GM19324 (cell line): ENCODE measurements around the gene CDH23.

Source experiments
- ATAC-seq: cut with Tn5 transposase; IDR thresholded peaks from one replicate; pipeline ENCODE4 v1.9.1; 2021; ENCODE audit warnings: mild to moderate bottlenecking, moderate library complexity; ENCODE audit not compliant: unreplicated experiment, low FRiP score

Gene CDH23

GRCh38 chr10:71741671-71742070 lies 345.0 kb downstream of the CDH23 start:
- no peak for ATAC-seq

GRCh38 chr10:71742301-71743088 lies 345.8 kb downstream of the CDH23 start:
- no peak for ATAC-seq

DNA sequence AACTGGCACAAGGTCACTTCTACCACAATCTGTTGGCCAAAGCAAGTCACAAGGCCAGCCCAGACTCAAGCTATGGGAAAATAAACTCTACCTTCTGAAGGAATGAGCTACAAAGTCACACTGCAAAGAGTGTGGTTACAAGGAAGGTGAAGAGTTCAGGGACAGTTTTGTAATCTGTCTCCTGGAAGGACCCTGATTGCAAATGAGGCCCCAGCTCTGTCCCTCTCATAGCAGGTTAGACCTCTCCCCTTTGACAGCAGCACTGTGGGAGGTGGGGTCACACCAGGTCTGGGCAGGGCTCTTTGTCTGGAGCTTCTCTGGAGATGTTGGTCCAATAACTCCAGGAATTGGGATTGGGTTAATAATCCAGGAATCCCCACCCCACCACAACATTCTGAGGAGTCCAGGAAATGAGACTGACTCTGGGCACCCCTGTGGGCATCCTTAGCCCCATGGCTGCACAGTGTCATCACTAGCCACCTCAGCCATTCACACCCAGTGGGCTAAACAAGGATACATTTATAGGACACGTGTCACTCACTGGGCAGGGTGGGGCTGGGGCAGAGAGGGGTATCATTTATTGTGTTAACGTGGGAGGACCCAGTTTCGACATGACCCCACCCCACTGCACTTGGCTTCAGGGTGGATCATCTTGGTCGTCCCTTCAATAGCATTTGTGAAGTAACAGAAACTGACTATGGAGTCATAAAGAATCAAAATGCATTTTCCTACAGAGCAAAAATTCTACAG lies 346.5 kb downstream of the CDH23 start:
- ATAC-seq = no peak

GRCh38 chr10:71743866-71744265 lies 347.1 kb downstream of the CDH23 start:
- no peak for ATAC-seq

DNA sequence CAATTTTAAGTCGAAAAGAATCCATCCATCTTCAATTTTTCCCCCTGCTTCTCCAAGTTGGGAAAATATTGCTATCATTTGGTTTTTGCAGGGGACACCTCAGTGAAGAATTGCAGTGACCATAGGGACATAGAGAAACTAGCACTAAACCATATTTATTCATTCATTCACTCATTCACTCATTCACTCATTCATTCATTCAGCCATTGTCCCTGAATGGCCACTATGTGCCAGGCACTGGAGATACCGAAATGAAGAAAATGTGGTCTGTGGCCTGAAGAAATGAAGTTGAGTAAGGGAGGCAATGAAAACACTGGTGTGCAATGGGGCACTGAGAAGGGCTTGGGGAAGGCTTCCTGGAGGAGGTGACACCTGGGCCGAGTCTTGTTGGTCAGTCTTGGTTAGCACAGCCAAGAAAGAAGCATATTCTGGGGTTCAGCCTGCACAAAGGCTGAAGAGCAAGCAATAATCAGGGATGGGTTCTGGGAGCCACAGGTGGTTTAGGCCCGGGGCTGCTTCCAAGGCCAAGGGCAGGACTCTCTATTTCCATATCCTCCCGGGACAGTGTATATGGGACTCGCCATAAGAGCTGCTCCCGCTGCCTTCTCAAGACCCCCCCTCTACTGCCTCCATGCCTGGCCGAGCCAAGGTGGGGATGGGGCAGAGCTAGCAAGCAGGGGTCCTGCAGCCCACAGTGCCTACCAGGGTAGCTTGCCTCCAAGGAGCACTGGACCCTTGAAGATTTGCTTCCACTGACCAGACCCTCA lies 348.4 kb downstream of the CDH23 start:
- ATAC-seq = no peak

DNA sequence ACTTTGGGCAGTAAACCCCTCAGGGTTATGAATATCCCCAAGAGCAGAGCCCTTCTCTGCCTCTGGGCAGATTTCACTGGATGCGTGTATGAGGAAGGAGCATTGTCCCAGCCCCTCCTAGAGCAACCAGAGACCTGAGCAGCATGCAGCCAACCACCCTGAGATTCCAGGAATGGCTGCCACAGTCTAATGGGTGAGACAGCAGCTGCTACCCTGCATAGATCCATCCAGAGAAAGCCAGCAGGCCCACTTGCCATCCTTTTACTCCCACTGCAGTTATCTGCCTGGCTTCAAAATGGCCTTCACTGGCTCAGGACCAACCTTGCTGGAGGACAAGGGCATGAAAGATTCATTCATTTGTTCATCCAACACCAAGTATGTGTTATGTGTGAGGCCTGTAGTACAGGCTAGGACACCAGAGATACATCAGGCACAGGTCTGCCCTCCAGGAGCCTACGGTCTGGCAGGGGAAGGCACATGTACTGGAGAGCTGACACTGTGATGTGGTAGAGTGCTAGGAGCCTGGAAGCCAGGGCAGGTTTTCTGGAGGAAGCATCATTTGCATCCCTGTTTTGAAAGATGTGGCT lies 349.0 kb downstream of the CDH23 start:
- no peak for ATAC-seq

- no peak for ATAC-seq
Observed at GRCh38 chr10:71746344-71747037, 349.8 kb downstream of the CDH23 start.

DNA sequence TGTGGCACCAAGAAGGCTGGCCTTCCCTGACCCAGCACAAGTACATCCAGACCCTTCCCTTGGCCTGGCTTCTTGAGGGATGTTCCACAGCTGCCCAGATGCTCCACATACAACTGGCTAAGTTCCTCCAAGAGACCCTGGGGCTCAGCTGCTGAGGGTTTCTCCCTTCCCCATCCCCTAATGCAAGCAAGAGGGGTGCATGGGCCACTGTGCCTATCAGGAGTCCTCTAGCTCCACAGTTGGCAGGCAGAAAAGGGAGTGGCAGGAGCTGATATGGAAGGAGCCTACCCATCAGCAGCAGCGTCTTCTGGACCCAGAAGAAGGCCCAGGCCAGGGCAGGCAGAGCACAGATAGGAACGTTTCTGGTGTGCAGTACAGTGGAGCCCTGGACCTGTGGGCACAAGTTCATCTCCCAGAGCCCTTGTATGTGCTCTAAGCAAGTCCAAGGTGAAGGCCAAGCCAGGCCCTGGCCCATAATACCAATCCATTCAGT lies 350.4 kb downstream of the CDH23 start:
- no peak for ATAC-seq

GRCh38 chr10:71747551-71748523 lies 351.1 kb downstream of the CDH23 start:
- ATAC-seq = no peak

DNA sequence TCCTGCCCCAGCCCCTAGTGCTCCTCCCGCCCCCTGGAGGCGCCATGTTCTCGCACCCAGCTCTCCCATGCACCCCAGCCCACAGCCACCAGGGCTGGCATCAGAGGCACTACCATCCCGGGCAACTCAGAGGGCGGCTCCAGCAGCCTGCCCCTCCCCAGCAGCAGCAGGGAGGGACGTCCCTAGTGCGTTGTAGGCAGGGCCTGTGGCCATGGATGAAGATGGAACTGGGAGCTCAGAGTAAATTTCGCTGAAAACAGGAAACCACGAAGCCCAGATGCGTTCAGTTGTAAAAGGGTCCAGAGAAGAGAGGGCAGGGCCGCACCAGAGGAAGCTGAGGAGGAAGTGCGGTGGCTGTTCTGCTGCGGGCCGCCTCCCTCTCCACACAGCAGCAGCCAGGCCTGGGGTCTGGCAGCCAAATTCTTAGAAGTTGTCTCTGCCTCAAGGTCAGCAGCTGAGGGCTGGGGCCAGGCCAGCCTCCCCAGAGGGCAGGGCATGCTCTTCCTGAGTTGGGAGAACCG lies 352.0 kb downstream of the CDH23 start:
- ATAC-seq = no peak

GRCh38 chr10:71749396-71749795 lies 352.7 kb downstream of the CDH23 start:
- ATAC-seq = no peak

DNA sequence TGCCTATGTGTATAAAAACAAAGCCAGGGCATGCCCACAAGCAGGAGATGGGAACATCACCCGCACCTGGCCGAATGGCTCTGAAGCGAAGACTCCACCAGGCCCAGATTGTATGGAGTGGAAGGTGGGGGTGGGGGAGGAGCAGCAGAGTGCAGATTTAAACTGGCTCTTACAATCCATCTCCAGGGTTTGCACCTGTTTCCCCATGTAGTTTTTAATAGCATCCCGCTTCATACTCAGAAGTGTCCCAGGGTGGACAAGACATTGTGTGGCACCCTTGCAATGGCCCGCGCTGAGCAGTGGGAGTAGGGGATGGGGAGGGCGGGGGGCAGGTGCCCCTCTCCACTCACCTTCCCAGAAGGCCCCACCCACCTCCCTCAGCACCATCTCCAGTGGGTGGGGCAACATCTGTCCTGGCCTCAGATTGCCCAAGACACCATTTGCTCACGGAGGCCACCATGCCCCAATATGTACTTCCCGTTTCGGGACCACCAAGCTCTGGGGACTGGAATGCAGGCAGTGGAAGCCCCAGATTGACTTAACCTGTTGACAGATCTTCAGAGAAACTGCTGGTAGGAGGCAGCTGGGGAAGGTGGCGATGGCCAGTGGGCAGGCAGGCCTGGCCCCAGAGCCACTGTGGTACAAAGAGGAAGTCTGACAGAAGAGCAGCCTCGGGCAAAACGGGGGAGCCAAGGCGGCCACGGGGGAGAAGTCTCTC lies 353.6 kb downstream of the CDH23 start:
- ATAC-seq = no peak

- ATAC-seq = no peak
Observed at GRCh38 chr10:71750986-71751385, 354.3 kb downstream of the CDH23 start.

- ATAC-seq = no peak
Observed at GRCh38 chr10:71751515-71752224, 354.9 kb downstream of the CDH23 start.

DNA sequence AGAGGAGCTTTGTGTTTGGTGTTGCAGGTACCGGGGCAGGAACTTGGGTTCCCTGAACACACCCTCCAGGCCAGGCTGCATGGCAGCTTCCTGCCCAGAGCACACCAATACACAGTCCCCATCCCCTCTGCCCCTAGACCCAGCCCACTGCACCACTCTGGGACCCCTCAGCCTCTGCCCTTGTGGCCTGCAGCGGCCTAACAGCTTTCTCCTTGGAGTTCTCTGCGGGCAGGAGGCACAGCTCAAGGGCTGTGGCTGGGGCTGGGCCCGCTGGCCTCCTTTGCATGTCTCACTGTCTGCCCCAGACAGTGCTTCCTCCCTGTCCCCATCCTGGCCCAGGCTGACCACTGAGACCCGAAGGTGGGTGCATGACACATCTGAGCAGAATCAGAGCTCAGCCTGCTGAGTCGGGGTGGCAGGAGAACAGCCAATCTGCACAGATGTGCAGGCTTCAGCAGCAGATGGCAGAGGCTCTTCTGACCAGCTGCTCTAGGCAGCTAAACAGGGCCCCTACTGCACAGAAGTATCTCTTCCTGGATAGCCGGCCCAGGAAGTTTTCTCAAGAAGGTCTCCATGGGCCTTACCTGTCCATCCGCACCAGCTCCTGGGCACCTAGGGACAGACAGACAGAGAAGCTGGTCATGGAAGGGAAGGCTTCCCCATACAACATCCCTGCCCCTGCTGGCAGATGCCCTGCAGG lies 355.8 kb downstream of the CDH23 start:
- no peak for ATAC-seq

DNA sequence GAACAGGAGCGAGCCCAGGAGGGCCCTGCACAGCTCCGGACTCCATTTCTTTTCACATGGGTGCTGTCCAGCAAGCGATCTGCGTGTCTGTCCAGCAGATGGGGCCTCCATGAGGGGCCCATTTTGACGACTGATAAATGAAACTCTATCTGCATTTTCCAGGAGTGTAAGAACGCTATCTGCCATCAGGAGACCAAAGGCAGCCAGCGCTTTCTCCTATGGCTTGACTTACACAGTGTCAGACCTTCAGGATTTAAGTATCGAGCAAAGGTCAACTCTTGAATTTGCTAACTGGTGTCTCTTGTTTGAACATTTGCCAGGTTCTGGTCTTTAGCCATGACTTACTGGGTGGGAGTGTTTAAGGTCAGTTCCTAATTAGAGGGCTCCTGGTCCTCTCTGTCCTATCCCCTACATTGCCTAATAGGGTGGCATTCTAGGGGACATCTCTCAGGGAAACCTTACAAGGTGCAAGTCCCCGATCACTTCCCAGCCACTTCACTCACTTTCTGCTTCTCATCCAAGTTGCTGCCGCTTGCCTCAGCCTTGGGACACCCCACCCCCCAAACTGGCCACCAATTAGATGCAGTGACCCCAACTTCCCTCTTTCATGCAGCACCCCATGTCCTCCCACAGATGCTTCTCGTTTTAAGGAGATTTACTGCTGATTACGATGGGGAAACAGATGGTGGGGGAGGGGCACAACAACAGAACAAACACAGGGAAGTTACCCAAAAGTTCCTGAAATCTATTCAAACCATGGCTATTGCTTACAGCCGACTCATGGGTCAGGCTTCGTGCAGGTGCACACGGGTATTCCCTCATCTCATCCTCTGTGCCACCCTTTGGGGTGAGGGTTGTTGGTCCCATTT lies 356.6 kb downstream of the CDH23 start:
- no peak for ATAC-seq
